K562 (cell line): ENCODE data around the gene EIF1B. TPM values are rescaled to one million over a fixed set of nuclear protein-coding genes. Genes with fewer than 3 reads are reported as not detected.

Experiments
- KLF16 ChIP-seq: IDR thresholded peaks from 2 replicates; pipeline ENCODE4 v1.6.1; 2016; ENCODE audit warnings: antibody characterized with exemption
- L3MBTL2 ChIP-seq: fragments of 450-650 bp; IDR thresholded peaks from 2 replicates; pipeline ENCODE4 v1.6.1; 2016; ENCODE audit warnings: mild to moderate bottlenecking, moderate library complexity
- MITF ChIP-seq: IDR thresholded peaks from 2 replicates; pipeline ENCODE4 v1.6.1; 2014; ENCODE audit warnings: antibody characterized with exemption
- MXD1 ChIP-seq: fragments of 250-450 bp; sonication (Bioruptor Pico); IDR thresholded peaks from 2 replicates; pipeline ENCODE4 v1.8.0; 2021; ENCODE audit warnings: borderline replicate concordance, mild to moderate bottlenecking, moderate library complexity; ENCODE audit not compliant: poor library complexity, severe bottlenecking
- MYNN ChIP-seq, 2 experiments: sonication (generic); formaldehyde crosslinking in 1 of 2; IDR thresholded peaks; 2 replicates each; pipeline versions ENCODE4 v1.5.0 to v1.6.1; 2016 to 2020; ENCODE audit warnings: antibody characterized with exemption in 1 of 2, missing genetic modification reagents in 1 of 2
- NELFE ChIP-seq: IDR thresholded peaks from 2 replicates; pipeline ENCODE4 v1.6.1; 2011; ENCODE audit warnings: mild to moderate bottlenecking; ENCODE audit not compliant: insufficient read depth, insufficient read length
- RAD51 ChIP-seq: fragments of 450-650 bp; IDR thresholded peaks from 2 replicates; pipeline ENCODE4 v1.7.1; 2016; ENCODE audit warnings: low read depth, mild to moderate bottlenecking, borderline replicate concordance
- ZC3H4 ChIP-seq: sonication (generic); formaldehyde crosslinking; IDR thresholded peaks from 2 replicates; pipeline ENCODE4 v1.9.0; 2021; ENCODE audit warnings: missing genetic modification reagents, borderline replicate concordance
- ZNF778 ChIP-seq: fragments of 450-650 bp; formaldehyde crosslinking; IDR thresholded peaks from 2 replicates; pipeline ENCODE4 v1.4.0; 2020; ENCODE audit warnings: mild to moderate bottlenecking, moderate library complexity
- polyA plus RNA-seq, 8 experiments: library from polyadenylated mRNA; depleted of rRNA in 4 of 8; stranded (reverse) in 5 of 8; unstranded in 3 of 8; fragments of >200 nt; fragmentation: Nextera tagmentation in 2 of 8; fragmentation: Illumina TruSeq in 1 of 8; extraction: Ambion mirVana in 2 of 8; extraction: Trizol in 1 of 8; gene quantifications; 2 replicates each; pipeline versions ENCODE4 v1.2.1 to v1.2.3, GENCODE V29; 2011 to 2014; ENCODE audit warnings: inconsistent platforms in 1 of 8, missing spikeins in 1 of 8
- total RNA-seq, 7 experiments: library from RNA; depleted of rRNA in 6 of 7; stranded (reverse); fragments of >200 nt in 6 of 7; fragmentation: Illumina TruSeq in 2 of 7; extraction: Trizol in 2 of 7; gene quantifications; 2 replicates each; pipeline versions ENCODE4 v1.2.1 to v1.2.3, GENCODE V29; 2011 to 2021; ENCODE audit warnings: low replicate concordance in 1 of 7
- TF ChIP-seq, protein P1 (sequence below), 2 experiments: fragments of 450-650 bp in 1 of 2; sonication (generic) in 1 of 2; formaldehyde crosslinking in 1 of 2; IDR thresholded peaks in 1 of 2; conservative IDR thresholded peaks in 1 of 2; 2 replicates each; pipeline versions ENCODE4 v1.6.1 to v1.8.1; 2016 to 2023; ENCODE audit warnings: mild to moderate bottlenecking in 2 of 2, moderate library complexity in 2 of 2, inconsistent platforms in 1 of 2, missing genetic modification reagents in 1 of 2
- TF ChIP-seq, protein P2 (sequence below), 3 experiments: IDR thresholded peaks in 2 of 3; conservative IDR thresholded peaks in 1 of 3; 2 replicates each; pipeline ENCODE4 v1.5.1; 2011 to 2012; ENCODE audit warnings: low read length in 3 of 3, mild to moderate bottlenecking in 3 of 3, control low read depth in 2 of 3, improper control_type of control experiment in 1 of 3, inconsistent platforms in 1 of 3, low read depth in 1 of 3, mixed read lengths in 1 of 3, moderate library complexity in 1 of 3; ENCODE audit not compliant: insufficient read depth in 2 of 3

EIF1B gene
- total and polyA plus RNA-seq, 9 of the 15 experiments (the other 6 are each of a cell fraction or from before 2014, with no cell fraction given) = 18.1 to 184 (median 78.9) TPM

DNA sequence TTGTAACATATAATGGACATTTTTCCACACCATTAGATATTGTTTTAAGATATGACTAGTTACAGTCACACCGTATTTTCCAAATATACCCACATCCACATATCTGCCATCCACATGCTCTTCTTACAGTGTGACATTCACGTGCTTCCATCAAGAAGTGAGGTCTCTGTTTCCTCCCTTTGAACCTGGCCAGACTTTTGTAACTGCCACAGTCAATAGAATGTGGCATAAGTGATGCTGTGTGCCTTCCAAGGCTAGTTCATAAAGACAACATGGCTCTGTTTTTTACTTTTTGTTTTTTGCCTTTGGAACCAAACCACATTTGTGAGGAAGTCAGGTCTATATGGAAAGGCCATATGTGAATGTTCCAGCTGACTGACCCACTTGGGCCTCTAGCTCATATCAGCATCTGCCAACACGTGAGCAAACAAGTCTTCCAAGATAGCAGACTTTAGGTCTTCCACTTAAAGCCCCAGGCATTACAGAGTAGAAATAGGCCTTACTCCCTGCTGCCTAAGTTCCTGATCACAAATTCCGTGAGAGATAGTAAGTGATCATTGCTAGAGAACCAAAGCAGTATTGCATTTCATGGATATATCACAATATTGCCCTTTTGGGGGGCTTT, 27.1 kb downstream of the EIF1B start (continued):
- peak; percentile 38; the same call in 1 of the 2 replicates for TF ChIP-seq RAD51
- no peak for TF ChIP-seq ZNF778 (CRISPR knock-in tag)
- TF ChIP-seq MYNN (IDR thresholded peaks at IDR 0.05) = no peak
- no peak for TF ChIP-seq MYNN (CRISPR knock-in tag; IDR thresholded peaks at IDR 0.05)
- 0 out of 2 replicates have a peak, but pooled peaks have one; percentile 14 for TF ChIP-seq KLF16
- TF ChIP-seq MITF = 0 out of 2 replicates have a peak, but pooled peaks have one; percentile 47
- TF ChIP-seq NELFE = no peak
- peak; percentile 83 for TF ChIP-seq L3MBTL2
- TF ChIP-seq ZC3H4 (CRISPR knock-in tag) = no peak
- TF ChIP-seq, protein P1, sequence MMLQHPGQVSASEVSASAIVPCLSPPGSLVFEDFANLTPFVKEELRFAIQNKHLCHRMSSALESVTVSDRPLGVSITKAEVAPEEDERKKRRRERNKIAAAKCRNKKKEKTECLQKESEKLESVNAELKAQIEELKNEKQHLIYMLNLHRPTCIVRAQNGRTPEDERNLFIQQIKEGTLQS (IDR thresholded peaks at IDR 0.05) = 0 out of 2 replicates have a peak, but pooled peaks have one; percentile 7
- TF ChIP-seq, protein P1 (CRISPR knock-in tag; conservative IDR thresholded peaks at IDR 0.05) = no peak
- TF ChIP-seq, protein P2, sequence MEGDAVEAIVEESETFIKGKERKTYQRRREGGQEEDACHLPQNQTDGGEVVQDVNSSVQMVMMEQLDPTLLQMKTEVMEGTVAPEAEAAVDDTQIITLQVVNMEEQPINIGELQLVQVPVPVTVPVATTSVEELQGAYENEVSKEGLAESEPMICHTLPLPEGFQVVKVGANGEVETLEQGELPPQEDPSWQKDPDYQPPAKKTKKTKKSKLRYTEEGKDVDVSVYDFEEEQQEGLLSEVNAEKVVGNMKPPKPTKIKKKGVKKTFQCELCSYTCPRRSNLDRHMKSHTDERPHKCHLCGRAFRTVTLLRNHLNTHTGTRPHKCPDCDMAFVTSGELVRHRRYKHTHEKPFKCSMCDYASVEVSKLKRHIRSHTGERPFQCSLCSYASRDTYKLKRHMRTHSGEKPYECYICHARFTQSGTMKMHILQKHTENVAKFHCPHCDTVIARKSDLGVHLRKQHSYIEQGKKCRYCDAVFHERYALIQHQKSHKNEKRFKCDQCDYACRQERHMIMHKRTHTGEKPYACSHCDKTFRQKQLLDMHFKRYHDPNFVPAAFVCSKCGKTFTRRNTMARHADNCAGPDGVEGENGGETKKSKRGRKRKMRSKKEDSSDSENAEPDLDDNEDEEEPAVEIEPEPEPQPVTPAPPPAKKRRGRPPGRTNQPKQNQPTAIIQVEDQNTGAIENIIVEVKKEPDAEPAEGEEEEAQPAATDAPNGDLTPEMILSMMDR (IDR thresholded peaks at IDR 0.05 in 2 of 3, conservative IDR thresholded peaks at IDR 0.05 in 1 of 3; ENCODE audit: insufficient read depth in 2 of 3, low read depth in 1 of 3, low read length in 3 of 3) = no peak
- no peak for TF ChIP-seq MXD1 (CRISPR knock-in tag)
